Measurements from ENCODE around the gene SH3BP4. TPM values are rescaled to one million over a fixed set of nuclear protein-coding genes. Genes with fewer than 3 reads are reported as not detected.

The SH3BP4 gene
- total RNA-seq, 4 donors from 2014 or later: 29.1 to 57.8 (median 42.6) TPM

DNA sequence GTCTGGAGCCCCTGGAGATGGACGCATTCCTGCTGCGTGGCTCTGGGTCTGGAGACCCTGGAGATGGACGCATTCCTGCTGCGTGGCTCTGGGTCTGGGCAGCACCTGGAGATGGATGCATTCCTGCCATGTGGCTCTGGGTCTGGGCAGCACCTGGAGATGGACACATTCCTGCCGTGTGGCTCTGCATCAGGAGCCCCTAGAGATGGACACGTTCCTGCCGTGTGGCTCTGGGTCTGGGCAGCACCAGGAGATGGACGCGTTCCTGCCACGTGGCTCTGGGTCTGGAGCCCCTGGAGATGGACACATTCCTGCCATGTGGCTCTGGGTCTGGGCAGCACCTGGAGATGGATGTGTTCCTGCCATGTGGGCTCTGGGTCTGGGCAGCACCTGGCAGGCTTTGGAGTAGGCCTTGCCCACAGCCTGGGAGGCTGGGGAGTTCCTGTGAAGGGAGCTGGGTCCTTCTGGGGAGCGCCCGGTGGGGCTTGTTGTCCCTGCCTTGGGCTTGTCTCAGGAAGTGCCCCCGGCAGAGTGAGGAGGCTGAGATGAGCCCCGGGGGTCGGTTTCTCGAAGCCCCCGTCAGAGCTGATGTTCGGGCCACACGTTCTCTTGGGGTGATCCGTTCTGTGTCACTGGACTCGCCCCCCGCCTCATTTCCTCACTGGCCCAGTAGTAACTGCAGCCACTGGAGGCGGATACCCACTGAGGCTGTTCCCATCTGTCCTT lies 41.0 kb downstream of the SH3BP4 start:
- no peak for TF ChIP-seq POLR2A (IDR thresholded peaks at IDR 0.05)
- TF ChIP-seq, protein P1, sequence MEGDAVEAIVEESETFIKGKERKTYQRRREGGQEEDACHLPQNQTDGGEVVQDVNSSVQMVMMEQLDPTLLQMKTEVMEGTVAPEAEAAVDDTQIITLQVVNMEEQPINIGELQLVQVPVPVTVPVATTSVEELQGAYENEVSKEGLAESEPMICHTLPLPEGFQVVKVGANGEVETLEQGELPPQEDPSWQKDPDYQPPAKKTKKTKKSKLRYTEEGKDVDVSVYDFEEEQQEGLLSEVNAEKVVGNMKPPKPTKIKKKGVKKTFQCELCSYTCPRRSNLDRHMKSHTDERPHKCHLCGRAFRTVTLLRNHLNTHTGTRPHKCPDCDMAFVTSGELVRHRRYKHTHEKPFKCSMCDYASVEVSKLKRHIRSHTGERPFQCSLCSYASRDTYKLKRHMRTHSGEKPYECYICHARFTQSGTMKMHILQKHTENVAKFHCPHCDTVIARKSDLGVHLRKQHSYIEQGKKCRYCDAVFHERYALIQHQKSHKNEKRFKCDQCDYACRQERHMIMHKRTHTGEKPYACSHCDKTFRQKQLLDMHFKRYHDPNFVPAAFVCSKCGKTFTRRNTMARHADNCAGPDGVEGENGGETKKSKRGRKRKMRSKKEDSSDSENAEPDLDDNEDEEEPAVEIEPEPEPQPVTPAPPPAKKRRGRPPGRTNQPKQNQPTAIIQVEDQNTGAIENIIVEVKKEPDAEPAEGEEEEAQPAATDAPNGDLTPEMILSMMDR (IDR thresholded peaks at IDR 0.05): no peak
- no peak for DNase-seq (ENCODE audit: low spot score in 2 of 2)
- H3K4me3 ChIP-seq (ENCODE audit: low read depth, poor library complexity, severe bottlenecking): no peak overlapping the region
- intact Hi-C loops (cut with DNase I; ENCODE audit: low total_unique reads): no loop called here
- WGBS, 2 donors: 84 to 89% methylated on average over 21 of the region's 23 CpGs

DNA sequence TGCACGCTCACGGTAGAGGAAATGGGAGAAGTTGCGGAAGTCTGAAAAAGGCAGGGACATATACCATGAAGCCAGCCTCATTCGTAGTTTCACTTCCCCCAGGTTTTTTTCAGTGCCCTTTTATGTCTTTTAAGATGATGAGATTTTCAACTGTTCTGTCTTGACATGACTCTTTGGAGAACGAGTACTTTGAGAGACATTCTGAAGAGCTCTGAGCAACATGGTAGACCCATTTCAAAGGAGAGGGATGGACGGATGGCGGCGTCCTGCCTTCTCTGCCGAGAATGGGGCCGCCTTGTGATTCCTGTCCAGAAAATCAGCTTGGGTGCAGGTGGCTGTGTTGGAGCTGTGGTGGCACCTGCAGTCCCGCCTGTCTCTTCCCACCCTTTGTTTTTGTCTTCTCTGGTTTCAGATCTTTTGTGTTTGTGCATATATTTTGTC lies 41.7 kb downstream of the SH3BP4 start:
- DNase-seq (ENCODE audit: low spot score in 2 of 2): no peak
- no peak overlapping the region for H3K4me3 ChIP-seq (ENCODE audit: low read depth, poor library complexity, severe bottlenecking)
- WGBS, 2 donors: 89 to 92% methylated on average over 11 of the region's 11 CpGs
- TF ChIP-seq, protein P1 (IDR thresholded peaks at IDR 0.05): no peak
- TF ChIP-seq POLR2A (IDR thresholded peaks at IDR 0.05): no peak
- intact Hi-C loops (cut with DNase I; ENCODE audit: low total_unique reads): no loop called here

DNA sequence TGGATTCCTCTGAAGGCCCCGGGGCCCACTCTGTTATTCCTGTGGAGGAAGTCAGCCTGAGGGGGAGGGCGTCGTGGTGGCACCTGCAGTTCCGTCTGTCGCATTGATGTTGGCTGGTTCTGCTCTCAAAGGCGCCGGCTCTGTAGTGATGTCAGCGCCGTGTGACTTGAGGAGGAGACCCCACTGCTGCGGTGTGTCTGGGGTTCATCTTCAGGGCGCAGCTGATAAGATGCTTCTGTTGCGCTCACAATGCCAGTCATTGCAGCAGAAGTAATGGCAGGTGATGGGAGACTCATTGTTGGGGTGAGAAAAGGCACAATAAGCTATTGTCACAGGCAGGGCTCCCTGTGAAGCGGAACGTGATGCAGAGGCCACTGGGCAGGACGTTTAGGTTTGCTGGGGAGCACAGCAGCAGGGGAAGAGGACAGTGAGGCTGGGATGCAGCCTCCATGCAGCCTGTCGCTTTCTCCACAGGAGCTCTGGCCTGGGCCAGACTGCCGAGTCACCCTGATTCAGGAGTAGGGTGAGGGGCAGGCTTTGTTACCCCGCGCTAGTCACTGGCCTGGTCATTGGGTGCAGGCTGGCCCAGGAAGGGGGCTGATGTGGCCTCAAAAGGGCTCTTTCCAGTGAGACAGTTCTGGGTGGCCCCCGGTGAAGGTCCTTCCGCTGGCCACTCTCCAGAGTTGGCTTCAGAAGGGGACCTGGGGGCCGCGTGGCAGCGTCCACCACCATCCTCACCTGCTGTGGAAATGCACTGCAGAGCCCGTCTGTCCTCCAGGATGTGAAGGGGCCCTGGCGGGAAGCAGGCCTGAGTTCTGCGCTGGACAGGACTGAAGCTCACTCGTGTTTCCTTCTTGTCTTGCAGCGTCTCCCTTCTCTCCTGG lies 42.9 kb downstream of the SH3BP4 start:
- H3K4me3 ChIP-seq (ENCODE audit: low read depth, poor library complexity, severe bottlenecking): no peak overlapping the region
- no peak for TF ChIP-seq POLR2A (IDR thresholded peaks at IDR 0.05)
- TF ChIP-seq, protein P1 (IDR thresholded peaks at IDR 0.05): no peak
- DNase-seq (ENCODE audit: low spot score in 2 of 2): no peak
- 86 to 91% methylated on average over 24 to 26 of the region's 29 CpGs for WGBS, 2 donors
- intact Hi-C loops (cut with DNase I; ENCODE audit: low total_unique reads): no loop called here

DNA sequence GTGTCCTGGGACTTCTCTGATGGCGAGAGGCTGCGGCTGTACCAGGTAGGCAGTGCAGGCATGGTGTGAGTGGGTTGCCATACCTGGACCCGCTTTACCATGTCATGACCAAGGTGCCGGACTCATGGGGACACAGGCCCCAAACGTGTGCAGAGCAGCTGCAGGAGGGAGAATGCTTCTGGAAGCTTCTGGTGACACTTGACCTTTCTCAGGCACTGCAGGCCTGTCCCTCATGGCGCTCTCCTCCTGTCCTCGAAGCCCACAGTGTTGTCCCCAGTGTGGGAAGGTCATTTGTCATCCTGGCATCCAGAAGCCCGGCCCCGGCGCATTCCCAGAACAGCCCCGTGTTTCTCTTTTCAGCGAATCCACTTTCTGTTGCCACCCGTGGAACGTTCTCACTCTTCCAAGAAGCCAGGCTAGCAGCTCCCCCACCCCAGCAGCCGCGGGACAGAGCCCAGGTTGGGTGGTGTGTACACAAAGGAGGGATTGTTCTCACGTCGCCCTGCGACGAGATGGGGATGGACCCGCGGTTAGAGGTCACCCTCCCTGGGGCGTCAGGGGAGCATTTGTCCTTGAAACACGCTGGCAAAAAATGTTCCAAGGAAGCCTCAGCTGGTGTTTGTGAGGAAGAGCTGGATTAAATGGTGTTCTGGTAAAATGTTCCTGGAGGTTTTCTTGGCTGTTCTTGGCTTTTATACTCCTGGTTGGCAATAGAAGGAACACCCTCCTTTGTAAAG lies 43.7 kb downstream of the SH3BP4 start:
- TF ChIP-seq, protein P1 (IDR thresholded peaks at IDR 0.05): no peak
- no peak for TF ChIP-seq POLR2A (IDR thresholded peaks at IDR 0.05)

GRCh38 chr2:234996069-234996940 lies 44.5 kb downstream of the SH3BP4 start:
- intact Hi-C loops (cut with DNase I; ENCODE audit: low total_unique reads): no loop called here
- no peak overlapping the region for H3K4me3 ChIP-seq (ENCODE audit: low read depth, poor library complexity, severe bottlenecking)
- DNase-seq (ENCODE audit: low spot score in 2 of 2): no peak
- TF ChIP-seq POLR2A (IDR thresholded peaks at IDR 0.05): no peak
- TF ChIP-seq, protein P1 (IDR thresholded peaks at IDR 0.05): no peak
- WGBS, 2 donors: 75 to 76% methylated on average over 17 to 18 of the region's 18 CpGs

More for the DNA sequence above, 43.7 kb downstream of the SH3BP4 start:
- DNase-seq (ENCODE audit: low spot score in 2 of 2): no peak
- 81 to 85% methylated on average over 24 of the region's 24 CpGs for WGBS, 2 donors
- no peak overlapping the region for H3K4me3 ChIP-seq (ENCODE audit: low read depth, poor library complexity, severe bottlenecking)
- intact Hi-C loops (cut with DNase I; ENCODE audit: low total_unique reads): no loop called here
